ENCODE results near the gene LRPAP1.

Gene LRPAP1

DNA sequence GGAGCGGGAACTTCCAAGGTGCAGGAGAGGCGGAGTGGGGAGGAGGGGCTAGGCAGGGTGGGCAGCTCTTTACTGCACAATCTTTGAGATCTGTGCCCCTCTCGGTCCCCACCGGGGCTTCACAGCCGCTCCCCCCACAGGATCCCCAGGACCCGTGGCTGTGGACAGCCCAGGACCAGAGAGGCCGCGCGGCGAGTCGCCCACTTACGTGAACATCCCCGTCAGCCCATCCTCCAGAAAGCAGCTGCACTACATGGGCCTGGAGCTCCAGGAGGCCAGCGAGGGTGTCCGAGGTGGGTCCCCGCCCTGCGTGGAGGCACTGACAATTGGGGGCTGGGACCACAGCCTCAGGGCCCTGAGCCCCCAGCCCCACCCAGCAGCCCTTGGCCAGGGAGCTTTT lies 32.1 kb downstream of the LRPAP1 start:
- no peaks in the 10 kb centered on the region for H3K9me3 ChIP-seq (ENCODE audit: low read length)
- no peak overlapping the region for H3K4me3 ChIP-seq (ENCODE audit: low read depth, low read length, poor library complexity, severe bottlenecking)
- H3K27ac ChIP-seq (ENCODE audit: low read depth, low read length, poor library complexity, severe bottlenecking) = no peak overlapping the region
- no peaks in the 10 kb centered on the region for H3K36me3 ChIP-seq (ENCODE audit: insufficient read depth, low read length)
- no peaks in the 10 kb centered on the region for H3K79me2 ChIP-seq (ENCODE audit: insufficient read depth, low read length)
- no peak overlapping the region for H2AFZ ChIP-seq (ENCODE audit: low read length)
- TF ChIP-seq, protein P1, sequence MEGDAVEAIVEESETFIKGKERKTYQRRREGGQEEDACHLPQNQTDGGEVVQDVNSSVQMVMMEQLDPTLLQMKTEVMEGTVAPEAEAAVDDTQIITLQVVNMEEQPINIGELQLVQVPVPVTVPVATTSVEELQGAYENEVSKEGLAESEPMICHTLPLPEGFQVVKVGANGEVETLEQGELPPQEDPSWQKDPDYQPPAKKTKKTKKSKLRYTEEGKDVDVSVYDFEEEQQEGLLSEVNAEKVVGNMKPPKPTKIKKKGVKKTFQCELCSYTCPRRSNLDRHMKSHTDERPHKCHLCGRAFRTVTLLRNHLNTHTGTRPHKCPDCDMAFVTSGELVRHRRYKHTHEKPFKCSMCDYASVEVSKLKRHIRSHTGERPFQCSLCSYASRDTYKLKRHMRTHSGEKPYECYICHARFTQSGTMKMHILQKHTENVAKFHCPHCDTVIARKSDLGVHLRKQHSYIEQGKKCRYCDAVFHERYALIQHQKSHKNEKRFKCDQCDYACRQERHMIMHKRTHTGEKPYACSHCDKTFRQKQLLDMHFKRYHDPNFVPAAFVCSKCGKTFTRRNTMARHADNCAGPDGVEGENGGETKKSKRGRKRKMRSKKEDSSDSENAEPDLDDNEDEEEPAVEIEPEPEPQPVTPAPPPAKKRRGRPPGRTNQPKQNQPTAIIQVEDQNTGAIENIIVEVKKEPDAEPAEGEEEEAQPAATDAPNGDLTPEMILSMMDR (IDR thresholded peaks at IDR 0.05; ENCODE audit: low read length) = no peak
- TF ChIP-seq EZH2 (IDR thresholded peaks at IDR 0.05; ENCODE audit: borderline replicate concordance, low read length) = no peak
- no peaks in the 10 kb centered on the region for H4K20me1 ChIP-seq (ENCODE audit: insufficient read depth, low read length)
- no peaks in the 10 kb centered on the region for H3F3A ChIP-seq (ENCODE audit: insufficient read depth, low read length)
- no peak overlapping the region for H3K9ac ChIP-seq (ENCODE audit: low read length)
- no peaks in the 10 kb centered on the region for H3K27me3 ChIP-seq (ENCODE audit: insufficient read depth, low read length)
- H3K9me2 ChIP-seq (ENCODE audit: low read depth, low read length) = no peaks in the 10 kb centered on the region
- no peaks in the 10 kb centered on the region for H3K4me1 ChIP-seq (ENCODE audit: insufficient read depth, low read length, severe bottlenecking)
- H3K4me2 ChIP-seq (ENCODE audit: low read length) = no peak overlapping the region

DNA sequence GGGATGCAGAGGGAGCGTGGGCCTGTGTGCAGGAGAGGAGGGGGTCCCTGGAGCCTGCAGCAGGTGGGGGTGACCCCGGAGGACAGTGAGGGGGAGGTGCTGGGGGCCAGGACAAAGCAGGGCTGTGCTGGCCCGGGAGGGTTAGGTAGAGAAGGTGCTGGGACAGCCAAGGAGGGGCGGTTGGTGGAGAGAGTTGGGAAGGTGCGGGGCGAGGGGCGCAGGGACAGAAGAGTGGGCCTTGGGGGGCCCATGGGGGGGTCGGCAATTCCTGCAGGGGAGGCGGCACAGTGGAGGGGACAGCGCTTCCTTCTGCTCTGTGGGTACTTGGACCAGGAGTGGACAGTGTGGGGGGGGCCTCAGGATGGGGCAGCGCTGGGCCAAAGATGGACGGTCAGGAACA lies 32.5 kb downstream of the LRPAP1 start:
- Histone ChIP-seq H3K9ac (ENCODE audit: low read length) (no peak overlapping the region), H3K27ac (ENCODE audit: low read depth, low read length, poor library complexity, severe bottlenecking) (no peak overlapping the region), H4K20me1 (ENCODE audit: insufficient read depth, low read length) (no peaks in the 10 kb centered on the region), H3K4me3 (ENCODE audit: low read depth, low read length, poor library complexity, severe bottlenecking) (no peak overlapping the region), H3K27me3 (ENCODE audit: insufficient read depth, low read length) (no peaks in the 10 kb centered on the region), H3K79me2 (ENCODE audit: insufficient read depth, low read length) (no peaks in the 10 kb centered on the region), H3K9me2 (ENCODE audit: low read depth, low read length) (no peaks in the 10 kb centered on the region), H3K4me1 (ENCODE audit: insufficient read depth, low read length, severe bottlenecking) (no peaks in the 10 kb centered on the region), H2AFZ (ENCODE audit: low read length) (no peak overlapping the region), H3F3A (ENCODE audit: insufficient read depth, low read length) (no peaks in the 10 kb centered on the region), H3K4me2 (ENCODE audit: low read length) (no peak overlapping the region), H3K36me3 (ENCODE audit: insufficient read depth, low read length) (no peaks in the 10 kb centered on the region), H3K9me3 (ENCODE audit: low read length) (no peaks in the 10 kb centered on the region)
- TF ChIP-seq, protein P1 (IDR thresholded peaks at IDR 0.05; ENCODE audit: low read length) = no peak
- TF ChIP-seq EZH2 (IDR thresholded peaks at IDR 0.05; ENCODE audit: borderline replicate concordance, low read length) = no peak

DNA sequence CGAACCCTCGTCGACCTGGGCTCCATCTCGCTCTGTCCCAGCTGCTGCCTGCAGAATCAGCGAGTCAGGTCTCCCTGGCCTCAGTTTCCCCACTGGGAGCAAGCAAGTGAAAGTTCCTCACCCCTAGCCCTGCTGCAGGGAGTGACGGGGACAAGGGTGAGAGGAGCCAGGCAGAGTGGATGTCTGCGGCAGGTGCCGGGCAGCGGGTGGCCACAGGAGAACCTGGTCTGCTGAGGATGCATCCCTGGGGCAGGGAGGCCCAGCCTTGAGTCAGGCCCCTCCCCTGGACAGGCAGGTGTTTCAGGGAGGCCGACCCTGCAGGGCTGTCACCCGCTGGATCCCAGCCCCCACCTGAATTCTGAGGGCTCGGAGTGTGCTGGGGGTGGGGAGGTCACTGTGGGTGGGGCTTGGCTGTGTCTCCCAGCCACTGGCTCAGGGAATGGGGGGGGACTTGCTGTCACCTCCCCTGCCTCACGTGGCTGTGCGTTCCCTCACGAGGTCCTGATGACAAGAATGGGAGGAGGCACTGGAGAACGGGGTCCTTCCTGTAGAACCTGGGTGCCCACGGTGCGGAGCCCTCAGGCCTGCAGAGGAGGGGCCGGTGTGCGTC lies 33.2 kb downstream of the LRPAP1 start:
- no peaks in the 10 kb centered on the region for H3F3A ChIP-seq (ENCODE audit: insufficient read depth, low read length)
- no peaks in the 10 kb centered on the region for H3K27me3 ChIP-seq (ENCODE audit: insufficient read depth, low read length)
- no peaks in the 10 kb centered on the region for H4K20me1 ChIP-seq (ENCODE audit: insufficient read depth, low read length)
- H2AFZ ChIP-seq (ENCODE audit: low read length) = no peak overlapping the region
- no peaks in the 10 kb centered on the region for H3K4me1 ChIP-seq (ENCODE audit: insufficient read depth, low read length, severe bottlenecking)
- no peaks in the 10 kb centered on the region for H3K36me3 ChIP-seq (ENCODE audit: insufficient read depth, low read length)
- no peak overlapping the region for H3K4me3 ChIP-seq (ENCODE audit: low read depth, low read length, poor library complexity, severe bottlenecking)
- no peak for TF ChIP-seq EZH2 (IDR thresholded peaks at IDR 0.05; ENCODE audit: borderline replicate concordance, low read length)
- TF ChIP-seq, protein P1 (IDR thresholded peaks at IDR 0.05; ENCODE audit: low read length) = no peak
- no peaks in the 10 kb centered on the region for H3K9me2 ChIP-seq (ENCODE audit: low read depth, low read length)
- H3K79me2 ChIP-seq (ENCODE audit: insufficient read depth, low read length) = no peaks in the 10 kb centered on the region
- H3K4me2 ChIP-seq (ENCODE audit: low read length) = no peak overlapping the region
- no peak overlapping the region for H3K27ac ChIP-seq (ENCODE audit: low read depth, low read length, poor library complexity, severe bottlenecking)
- H3K9me3 ChIP-seq (ENCODE audit: low read length) = no peaks in the 10 kb centered on the region
- H3K9ac ChIP-seq (ENCODE audit: low read length) = no peak overlapping the region

Data from OCI-LY1 (cell line).